ENCODE data around the gene ATXN7L2.
"Not testable (repeated sequence)": the region's sequence is repeated elsewhere in the genome, so short reads cannot be mapped to it uniquely, and the experiment has no call there.

Gene ATXN7L2, protein sequence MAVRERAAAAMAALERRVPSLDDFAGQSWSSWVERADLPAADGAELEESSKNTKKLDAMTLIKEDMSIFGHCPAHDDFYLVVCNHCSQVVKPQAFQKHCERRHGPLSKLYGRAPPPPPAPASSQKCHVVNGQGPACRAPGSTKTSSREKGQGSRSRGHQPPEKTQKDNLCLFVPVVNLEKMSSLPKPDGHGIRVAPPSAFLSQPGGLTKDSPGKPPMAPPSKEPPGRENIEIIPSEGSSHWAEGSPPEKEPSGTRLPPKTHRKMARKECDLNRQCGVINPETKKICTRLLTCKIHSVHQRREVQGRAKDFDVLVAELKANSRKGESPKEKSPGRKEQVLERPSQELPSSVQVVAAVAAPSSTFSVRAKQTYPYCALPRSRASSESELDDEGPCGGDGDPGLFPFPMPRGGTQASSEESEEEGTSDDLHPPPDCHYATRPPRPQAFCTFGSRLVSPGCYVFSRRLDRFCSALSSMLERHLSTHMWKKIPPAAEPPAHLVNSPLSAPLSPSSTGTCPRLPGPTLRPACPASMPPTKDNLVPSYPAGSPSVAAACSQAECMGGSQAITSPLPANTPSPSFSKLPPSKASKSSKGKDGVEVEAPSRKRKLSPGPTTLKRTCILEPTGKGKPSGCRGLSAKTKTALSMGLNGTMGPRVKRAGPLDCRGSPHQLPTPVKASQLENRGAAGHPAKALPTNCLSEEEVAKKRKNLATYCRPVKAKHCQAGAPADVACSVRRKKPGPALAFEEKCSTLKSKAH

DNA sequence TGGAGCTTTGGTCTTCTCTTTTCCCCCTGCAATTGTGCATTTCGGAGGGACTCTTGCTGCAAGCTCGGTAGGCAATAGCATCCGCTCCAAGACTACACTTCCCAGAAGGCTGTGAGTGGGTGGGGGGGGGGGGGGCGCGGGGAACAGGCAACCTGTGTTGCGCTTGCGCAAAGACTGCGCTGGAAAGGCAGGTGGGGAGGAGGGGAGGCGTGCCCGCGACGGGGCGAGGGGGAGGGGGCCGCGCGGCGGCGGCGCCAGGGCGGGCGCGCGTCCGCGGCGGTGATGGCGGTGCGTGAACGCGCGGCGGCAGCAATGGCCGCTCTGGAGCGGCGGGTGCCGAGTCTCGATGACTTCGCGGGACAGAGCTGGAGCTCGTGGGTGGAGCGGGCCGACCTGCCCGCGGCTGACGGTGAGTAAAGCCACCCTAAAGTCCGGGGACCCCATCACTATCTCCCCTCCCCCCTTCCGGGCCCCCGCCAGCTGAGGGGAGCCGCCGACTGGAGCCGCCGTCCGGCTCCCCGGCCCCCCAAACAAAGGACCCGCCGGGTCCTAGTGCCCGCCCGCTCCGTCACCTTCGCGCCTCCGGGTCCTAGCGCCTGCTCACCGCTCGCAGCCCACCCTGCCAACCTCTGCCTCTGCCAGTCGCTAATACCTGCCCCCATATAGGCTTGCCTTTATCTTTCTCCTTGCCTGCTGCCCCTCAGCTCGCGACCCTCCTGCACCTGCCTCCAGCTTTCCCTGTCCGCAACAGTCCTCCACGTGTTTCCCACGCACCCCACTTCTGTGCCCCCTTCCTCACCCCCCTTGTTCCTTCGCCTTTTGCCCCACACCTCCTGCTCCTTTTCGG is at the start of gene ATXN7L2:
Gene ATXN7L2 (plus strand): TSS at position 234 of the 847 bp plus-strand sequence. CDS start 49 bp downstream, at position 283.
- peak; percentile 91 to 94 for DNase-seq

DNA sequence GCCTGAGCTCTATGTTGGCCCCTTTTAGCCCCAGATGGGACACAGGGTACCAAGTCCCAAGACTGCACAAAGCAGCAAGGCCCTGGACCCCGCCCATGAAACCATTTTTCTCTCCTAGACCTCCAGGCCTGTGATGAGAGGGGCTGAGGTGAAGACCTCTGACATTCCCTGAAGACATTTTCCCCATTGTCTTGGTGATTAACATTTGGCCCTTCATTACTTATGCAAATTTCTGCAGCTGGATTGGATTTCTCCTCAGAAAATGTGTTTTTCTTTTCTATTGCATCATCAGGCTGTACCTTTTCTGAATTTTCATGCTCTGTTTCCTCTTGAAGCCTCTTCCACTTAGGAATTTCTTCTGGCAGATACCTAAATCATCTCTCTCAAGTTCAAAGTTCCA is 49.2 kb upstream of the ATXN7L2 start:
- TF ChIP-seq GATA1 (IDR thresholded peaks at IDR 0.05; ENCODE audit: low read depth, low read length) (no peak), POLR2A (IDR thresholded peaks at IDR 0.05; ENCODE audit: low read length) (no peak)

More for the DNA sequence above, at the start of gene ATXN7L2:
- TF ChIP-seq POLR2A (IDR thresholded peaks at IDR 0.05; ENCODE audit: low read length) (peak; percentile 83), GATA1 (IDR thresholded peaks at IDR 0.05; ENCODE audit: low read depth, low read length) (no peak)

DNA sequence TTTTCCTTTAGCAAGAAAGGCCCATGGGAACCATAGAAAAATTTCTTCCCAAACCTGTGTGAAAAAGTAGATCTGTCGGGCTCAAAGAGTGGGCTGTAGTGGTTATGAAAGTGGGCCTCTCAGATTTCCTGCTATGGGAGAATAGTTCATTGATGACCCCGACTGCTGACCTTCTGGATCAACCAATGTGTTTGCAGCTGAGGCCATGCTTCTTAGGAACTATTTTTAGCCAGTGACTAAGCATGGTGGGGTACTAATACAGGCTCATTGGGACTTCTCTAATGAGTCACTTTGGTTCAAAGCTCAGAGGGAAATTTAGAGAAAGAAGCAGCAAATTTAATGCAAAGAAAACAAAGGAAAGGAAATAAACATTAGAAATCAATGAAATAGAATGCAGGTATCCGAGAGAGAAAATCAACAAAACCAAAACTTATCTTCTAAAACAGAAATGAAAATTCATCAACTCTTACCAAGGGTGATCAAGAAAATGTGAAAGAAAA is 44.9 kb upstream of the ATXN7L2 start:
- DNase-seq = peak in 1 of 2 experiments; percentile 7
- TF ChIP-seq POLR2A (IDR thresholded peaks at IDR 0.05; ENCODE audit: low read length) (no peak), GATA1 (IDR thresholded peaks at IDR 0.05; ENCODE audit: low read depth, low read length) (no peak)

More for the DNA sequence above, 49.2 kb upstream of the ATXN7L2 start:
- no peak for DNase-seq

DNA sequence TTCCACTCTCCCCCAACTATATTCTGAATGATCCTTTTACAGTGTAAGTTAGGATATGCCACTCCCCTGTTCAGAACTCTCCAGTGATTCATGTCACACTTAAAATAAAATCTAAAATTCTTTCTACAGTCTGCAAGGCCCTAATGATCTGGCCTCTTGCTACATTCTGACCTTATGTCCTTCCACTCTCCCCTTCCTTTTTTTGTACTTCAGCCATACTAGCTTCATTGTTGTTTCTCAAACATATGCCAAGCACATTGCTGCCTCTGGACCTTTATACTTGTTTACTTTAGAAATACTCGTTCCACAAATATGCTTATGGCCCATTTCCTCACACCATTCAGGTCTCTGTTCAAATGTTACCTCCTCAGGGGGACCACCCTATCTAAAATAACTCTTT is 42.6 kb upstream of the ATXN7L2 start:
- no peak for TF ChIP-seq POLR2A (IDR thresholded peaks at IDR 0.05; ENCODE audit: low read length)
- TF ChIP-seq GATA1 (IDR thresholded peaks at IDR 0.05; ENCODE audit: low read depth, low read length) = no peak
- DNase-seq = no peak

DNA sequence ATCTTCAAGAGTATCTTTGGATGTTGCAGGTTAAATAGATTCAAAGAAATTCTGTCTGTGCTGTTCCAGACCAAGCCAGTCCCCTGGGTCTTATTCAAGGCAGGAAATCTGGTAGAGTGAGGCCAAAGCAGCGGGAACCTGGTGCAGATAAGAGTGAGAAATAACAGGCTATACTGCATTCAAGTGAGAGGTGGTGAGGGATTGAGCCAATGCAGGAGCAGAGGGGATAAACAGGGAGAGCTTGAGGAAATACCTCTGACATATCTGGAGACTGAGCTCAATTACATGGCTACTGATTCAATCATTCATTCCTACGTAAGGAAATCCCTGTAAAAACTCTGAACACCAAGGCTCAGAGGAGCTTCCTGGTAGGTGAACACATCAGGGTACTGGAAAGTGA is 40.2 kb upstream of the ATXN7L2 start:
- no peak for DNase-seq
- TF ChIP-seq POLR2A (IDR thresholded peaks at IDR 0.05; ENCODE audit: low read length) (no peak), GATA1 (IDR thresholded peaks at IDR 0.05; ENCODE audit: low read depth, low read length) (no peak)

DNA sequence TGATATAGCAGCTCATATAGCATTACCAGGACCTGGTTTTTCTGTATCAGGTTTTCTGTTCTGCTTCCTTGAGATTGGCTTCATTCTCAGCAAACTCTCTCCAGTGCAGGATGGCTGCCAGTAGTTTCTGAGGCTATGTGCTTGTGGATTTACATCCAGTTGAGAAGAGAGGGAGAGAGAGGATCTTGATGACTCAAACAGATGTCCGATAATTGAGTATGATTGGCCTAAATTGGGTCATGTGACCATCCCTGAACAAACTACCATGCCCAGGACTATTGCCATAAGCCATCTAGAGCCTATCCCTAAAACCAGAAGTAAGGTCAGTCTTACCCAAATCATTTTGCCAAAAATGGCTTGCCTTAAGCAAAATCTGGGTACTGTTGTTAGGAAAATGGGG is 39.4 kb upstream of the ATXN7L2 start:
- DNase-seq = no peak
- TF ChIP-seq POLR2A (IDR thresholded peaks at IDR 0.05; ENCODE audit: low read length) = no peak
- no peak for TF ChIP-seq GATA1 (IDR thresholded peaks at IDR 0.05; ENCODE audit: low read depth, low read length)

DNA sequence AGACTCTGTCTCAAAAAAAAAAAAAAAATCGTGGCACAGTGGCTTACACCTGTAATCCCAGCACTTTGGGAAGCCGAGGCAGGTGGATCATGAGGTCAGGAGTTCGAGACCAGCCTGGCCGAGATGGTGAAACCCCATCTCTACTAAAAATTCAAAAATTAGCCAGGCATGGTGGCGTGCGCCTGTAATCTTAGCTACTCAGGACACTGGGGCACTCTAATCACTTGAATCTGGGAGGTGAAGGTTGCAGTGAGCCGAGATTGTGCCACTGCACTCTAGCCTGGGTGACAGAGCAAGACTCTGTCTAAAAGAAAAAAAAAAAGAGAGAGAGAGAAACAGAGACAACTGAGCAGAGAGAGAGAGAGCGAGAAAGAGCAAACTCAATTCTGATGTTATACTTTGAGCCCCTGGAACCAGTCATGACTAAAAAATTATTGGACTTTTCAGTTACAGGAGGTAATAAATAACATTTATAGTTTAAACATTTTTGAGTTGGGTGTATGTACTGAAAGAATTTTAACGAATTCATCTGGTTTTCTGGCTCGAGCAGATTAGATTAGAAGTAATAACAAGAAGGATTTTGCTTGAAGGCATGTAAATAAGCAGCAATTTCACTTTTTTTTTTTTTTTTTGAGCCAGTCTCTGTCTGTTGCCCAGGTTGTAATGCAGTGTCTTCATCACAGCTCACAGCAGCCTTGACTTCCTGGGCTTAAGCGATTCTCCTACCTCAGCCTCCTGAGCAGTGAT is 37.6 kb upstream of the ATXN7L2 start:
- DNase-seq = not testable (repeated sequence)

DNA sequence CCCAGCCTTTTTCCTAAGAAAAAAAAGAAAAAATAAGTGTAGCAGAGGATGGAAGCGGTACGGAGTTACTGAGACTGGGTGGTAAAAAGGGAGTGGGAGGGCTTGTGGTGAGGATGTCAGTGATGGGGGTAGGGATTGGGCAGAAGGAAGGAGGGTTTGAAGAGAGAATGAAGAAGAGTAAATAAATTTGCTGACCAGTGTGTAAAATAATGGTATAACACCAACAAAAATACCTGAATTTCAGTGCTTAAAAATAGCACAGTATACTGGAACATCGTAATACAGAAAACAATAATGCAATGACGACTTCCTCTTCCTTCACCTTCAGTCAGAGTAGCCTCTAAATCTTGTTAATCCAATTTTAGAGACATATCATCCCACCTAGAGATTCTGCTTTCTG is 36.2 kb upstream of the ATXN7L2 start:
- no peak for TF ChIP-seq GATA1 (IDR thresholded peaks at IDR 0.05; ENCODE audit: low read depth, low read length)
- no peak for TF ChIP-seq POLR2A (IDR thresholded peaks at IDR 0.05; ENCODE audit: low read length)
- DNase-seq = no peak

DNA sequence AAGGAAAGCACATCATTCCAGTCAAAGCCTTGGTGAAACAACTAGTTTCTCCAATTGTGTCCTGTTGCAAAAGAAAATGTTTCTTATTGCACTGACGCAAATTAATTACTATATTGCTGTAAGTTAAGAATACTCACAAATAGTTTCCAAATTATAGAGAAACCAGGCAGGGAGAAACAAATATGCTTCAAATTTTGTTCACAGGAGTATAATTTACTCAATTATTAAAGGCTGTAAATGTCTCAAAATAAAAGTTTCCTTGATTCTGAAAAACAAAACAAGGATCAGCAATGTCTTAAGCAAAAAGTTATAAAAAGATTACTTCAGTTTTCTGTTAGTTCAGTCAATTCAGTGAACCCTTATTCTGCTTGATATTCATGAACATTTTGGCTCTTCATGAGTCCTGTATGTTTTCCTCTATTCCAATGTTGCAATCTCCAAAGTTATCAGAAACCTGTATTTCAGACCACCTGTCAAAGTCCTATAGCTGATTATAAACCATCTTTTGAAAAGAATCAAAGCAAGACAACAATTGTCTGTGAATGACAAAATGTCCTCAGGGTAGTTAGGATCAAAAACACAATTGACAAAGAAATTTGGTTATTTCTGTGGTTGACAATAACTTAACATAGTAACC is 29.1 kb upstream of the ATXN7L2 start:
- TF ChIP-seq POLR2A (IDR thresholded peaks at IDR 0.05; ENCODE audit: low read length) (no peak), GATA1 (IDR thresholded peaks at IDR 0.05; ENCODE audit: low read depth, low read length) (no peak)
- DNase-seq = no peak

DNA sequence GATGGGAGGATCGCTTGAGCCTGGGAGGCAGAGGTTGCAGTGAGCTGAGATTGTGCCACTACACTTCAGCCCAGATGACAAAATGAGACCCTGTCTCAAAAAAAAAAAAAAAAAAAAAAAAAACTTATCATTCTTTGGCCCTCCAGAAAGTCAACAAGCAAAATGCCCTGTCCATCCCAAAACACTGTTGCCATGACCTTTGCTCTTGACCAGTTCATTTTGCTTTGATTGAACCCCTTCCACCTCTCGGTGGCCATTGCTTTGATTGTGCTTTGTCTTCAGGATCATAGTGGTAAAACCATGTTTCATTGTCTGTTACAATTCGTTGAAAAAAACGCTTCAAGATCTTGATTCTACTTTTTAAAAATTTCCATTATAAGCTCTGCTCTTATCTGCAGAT is 25.9 kb upstream of the ATXN7L2 start:
- DNase-seq = no peak
- no peak for TF ChIP-seq GATA1 (IDR thresholded peaks at IDR 0.05; ENCODE audit: low read depth, low read length)
- TF ChIP-seq POLR2A (IDR thresholded peaks at IDR 0.05; ENCODE audit: low read length) = no peak

DNA sequence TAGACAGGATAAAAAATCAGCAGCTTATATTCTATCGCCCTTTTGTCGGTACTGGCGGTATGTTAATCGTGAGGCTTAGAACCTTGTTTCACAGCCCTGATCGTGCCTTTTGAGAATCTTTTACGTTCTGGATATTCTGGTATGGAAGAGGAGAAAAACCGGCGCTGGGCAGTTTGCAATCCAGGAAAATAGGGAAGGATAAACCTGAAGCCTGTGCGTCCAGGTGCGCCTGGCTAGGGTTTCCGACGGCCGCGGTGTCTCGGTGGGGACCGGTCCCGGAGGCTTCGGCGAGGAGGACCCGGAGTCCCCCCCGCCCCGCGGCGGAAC is 17.6 kb upstream of the ATXN7L2 start:
- TF ChIP-seq GATA1 (IDR thresholded peaks at IDR 0.05; ENCODE audit: low read depth, low read length) = no peak
- TF ChIP-seq POLR2A (IDR thresholded peaks at IDR 0.05; ENCODE audit: low read length) = no peak
- DNase-seq = no peak

DNA sequence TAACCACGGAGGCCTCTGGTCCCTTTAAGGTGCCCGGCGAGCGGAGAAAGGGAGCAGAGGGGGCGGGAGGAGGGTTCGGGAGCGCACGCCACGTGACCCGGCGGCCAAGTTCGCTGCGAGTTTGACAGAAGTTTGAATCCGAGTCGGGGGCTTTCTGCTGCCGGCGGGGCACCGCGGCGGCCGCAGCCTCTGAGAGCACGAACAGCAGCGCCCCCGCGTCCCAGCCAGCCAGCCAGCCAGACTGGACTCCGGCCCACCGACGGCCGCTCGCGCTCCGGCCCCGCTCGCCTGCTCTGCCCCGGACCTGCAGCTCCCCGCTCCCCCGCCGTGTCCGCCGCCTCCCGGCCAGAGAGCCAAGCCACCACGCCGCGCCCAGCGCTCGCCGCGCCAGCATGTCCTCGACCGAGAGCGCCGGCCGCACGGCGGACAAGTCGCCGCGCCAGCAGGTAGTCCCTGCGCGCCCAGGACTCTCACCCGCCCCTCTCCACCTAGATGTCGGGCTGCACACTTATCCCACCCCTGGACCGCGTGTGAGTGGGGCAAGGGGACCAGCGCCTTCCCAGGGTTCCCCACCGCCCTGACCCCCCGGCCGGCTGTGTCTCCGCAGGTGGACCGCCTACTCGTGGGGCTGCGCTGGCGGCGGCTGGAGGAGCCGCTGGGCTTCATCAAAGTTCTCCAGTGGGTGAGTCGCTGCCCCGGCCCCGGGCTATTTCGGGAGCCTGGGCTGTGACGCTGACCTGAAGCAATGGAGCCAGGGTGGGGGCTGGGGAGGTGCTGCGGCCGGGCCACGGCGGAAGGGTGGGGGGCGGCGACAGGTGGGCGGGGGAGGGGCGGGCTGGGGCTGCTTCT is 17.0 kb upstream of the ATXN7L2 start, which contains the start of gene SYPL2:
Gene SYPL2 (plus strand): TSS at position 95 of the 849 bp plus-strand sequence. CDS start 298 bp downstream, at position 393.
- no peak for TF ChIP-seq POLR2A (IDR thresholded peaks at IDR 0.05; ENCODE audit: low read length)
- no peak for TF ChIP-seq GATA1 (IDR thresholded peaks at IDR 0.05; ENCODE audit: low read depth, low read length)
- DNase-seq = no peak
